Fibroblast of villous mesenchyme (primary cell): ENCODE measurements around the gene ELOVL3. TPM values are rescaled to one million over a fixed set of nuclear protein-coding genes. Genes with fewer than 3 reads are reported as not detected.

Experiments used
- DNase-seq: peaks from one replicate; pipeline ENCODE4 v3.0.0-alpha.2; 2010; ENCODE audit warnings: low read depth
- H3K4me3 ChIP-seq: 2 replicates; pipeline ENCODE4 v1.5.1; 2011; ENCODE audit warnings: low read depth, mild to moderate bottlenecking, low read length
- CTCF ChIP-seq: IDR thresholded peaks from 2 replicates; pipeline ENCODE4 v1.5.1; 2012; ENCODE audit warnings: low read depth, mild to moderate bottlenecking, low read length; ENCODE audit not compliant: insufficient read depth
- total RNA-seq: library from RNA; depleted of rRNA; stranded (reverse); fragments of >200 nt; gene quantifications from 2 replicates; pipeline ENCODE4 v1.2.3, GENCODE V29; 2012

ELOVL3 gene
- total RNA-seq, 1 donor = 0.86 TPM

GRCh38 chr10:102227050-102227449, 951 bp downstream of the ELOVL3 start:
- DNase-seq = peak; percentile 95
- H3K4me3 ChIP-seq = no peak overlapping the region
- no peak for TF ChIP-seq CTCF

GRCh38 chr10:102229810-102230263, 3.7 kb downstream of the ELOVL3 start:
- peak overlapping the region; percentile 53 for H3K4me3 ChIP-seq
- peak; percentile 97 for TF ChIP-seq CTCF
- peak; percentile 74 for DNase-seq

GRCh38 chr10:102230264-102230860, 4.3 kb downstream of the ELOVL3 start:
- DNase-seq = peak; percentile 49
- H3K4me3 ChIP-seq = peak overlapping the region; percentile 53
- no peak for TF ChIP-seq CTCF

- H3K4me3 ChIP-seq = peak overlapping the region; percentile 53
- DNase-seq = no peak
- TF ChIP-seq CTCF = peak; percentile 31
Measured at GRCh38 chr10:102230861-102231356, 4.8 kb downstream of the ELOVL3 start.

- TF ChIP-seq CTCF = peak; percentile 72
- peak overlapping the region; percentile 53 for H3K4me3 ChIP-seq
- no peak for DNase-seq
Measured at GRCh38 chr10:102231357-102232318, 5.5 kb downstream of the ELOVL3 start.

- no peak for DNase-seq
- no peak overlapping the region for H3K4me3 ChIP-seq
- no peak for TF ChIP-seq CTCF
Measured at GRCh38 chr10:102233997-102234396, 7.9 kb downstream of the ELOVL3 start.
